ENCODE measurements around the gene PDYN. TPM values are rescaled to one million over a fixed set of nuclear protein-coding genes. Genes with fewer than 3 reads are reported as not detected.

Gene PDYN
- total RNA-seq, 4 donors from 2014 or later = not detected

DNA sequence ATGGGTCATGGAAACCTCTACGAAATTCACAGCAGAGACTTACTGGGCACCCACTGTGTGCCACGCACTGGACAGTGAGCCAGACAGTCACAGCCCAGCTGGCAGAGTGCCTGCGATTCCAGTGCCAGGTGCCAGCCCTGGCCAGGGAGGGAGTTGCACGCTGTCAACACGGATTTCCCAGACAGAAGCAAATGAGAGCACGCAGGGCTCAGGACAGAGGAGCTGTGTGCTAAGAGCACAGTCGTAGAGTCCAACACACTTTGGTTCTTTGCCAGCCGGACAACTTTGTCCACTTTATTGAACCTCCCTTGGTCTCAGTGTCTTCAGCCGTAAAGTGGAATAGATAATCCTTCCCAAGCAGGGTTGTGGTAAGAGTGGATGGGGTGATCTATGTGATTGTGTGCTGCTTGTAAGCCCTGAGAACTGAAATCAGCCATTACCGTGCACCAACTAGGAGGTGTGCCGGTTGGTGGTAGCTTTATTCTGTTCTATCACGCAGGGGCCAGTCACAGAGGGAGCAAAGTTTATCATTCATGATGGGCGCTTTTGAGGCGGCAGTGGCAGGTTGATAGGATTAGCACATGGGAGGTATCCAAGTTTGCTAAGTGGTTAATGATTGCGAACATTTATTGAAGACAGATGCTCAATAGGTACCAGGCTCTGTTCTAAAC, 58.0 kb downstream of the PDYN start:
- Histone ChIP-seq H3K27ac (peak overlapping the region in 3 of 4 donors; percentile 28 to 77 (median 62)), H3K9me3 (no peaks in the 10 kb centered on the region), H3K36me3 (peaks cover 0 to 33% (median 0%) of the 10 kb centered on the region in 3 donors), H3K27me3 (no peaks in the 10 kb centered on the region), H3K4me1 (peaks cover 8 to 31% (median 23%) of the 10 kb centered on the region in 3 donors), H3K4me3 (no peak overlapping the region)
- no peak for DNase-seq
- 77 to 81% methylated on average over 9 to 12 of the region's 15 CpGs for WGBS, 2 donors
- intact Hi-C loops (cut with DNase I) = loop anchor here (5.0 kb wide), 1 partner anchor 39 kb away; the partner anchor contains the start of gene SIRPA
- TF ChIP-seq, protein P1, sequence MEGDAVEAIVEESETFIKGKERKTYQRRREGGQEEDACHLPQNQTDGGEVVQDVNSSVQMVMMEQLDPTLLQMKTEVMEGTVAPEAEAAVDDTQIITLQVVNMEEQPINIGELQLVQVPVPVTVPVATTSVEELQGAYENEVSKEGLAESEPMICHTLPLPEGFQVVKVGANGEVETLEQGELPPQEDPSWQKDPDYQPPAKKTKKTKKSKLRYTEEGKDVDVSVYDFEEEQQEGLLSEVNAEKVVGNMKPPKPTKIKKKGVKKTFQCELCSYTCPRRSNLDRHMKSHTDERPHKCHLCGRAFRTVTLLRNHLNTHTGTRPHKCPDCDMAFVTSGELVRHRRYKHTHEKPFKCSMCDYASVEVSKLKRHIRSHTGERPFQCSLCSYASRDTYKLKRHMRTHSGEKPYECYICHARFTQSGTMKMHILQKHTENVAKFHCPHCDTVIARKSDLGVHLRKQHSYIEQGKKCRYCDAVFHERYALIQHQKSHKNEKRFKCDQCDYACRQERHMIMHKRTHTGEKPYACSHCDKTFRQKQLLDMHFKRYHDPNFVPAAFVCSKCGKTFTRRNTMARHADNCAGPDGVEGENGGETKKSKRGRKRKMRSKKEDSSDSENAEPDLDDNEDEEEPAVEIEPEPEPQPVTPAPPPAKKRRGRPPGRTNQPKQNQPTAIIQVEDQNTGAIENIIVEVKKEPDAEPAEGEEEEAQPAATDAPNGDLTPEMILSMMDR (IDR thresholded peaks at IDR 0.05) = no peak
- no peak for TF ChIP-seq POLR2A (IDR thresholded peaks at IDR 0.05)

DNA sequence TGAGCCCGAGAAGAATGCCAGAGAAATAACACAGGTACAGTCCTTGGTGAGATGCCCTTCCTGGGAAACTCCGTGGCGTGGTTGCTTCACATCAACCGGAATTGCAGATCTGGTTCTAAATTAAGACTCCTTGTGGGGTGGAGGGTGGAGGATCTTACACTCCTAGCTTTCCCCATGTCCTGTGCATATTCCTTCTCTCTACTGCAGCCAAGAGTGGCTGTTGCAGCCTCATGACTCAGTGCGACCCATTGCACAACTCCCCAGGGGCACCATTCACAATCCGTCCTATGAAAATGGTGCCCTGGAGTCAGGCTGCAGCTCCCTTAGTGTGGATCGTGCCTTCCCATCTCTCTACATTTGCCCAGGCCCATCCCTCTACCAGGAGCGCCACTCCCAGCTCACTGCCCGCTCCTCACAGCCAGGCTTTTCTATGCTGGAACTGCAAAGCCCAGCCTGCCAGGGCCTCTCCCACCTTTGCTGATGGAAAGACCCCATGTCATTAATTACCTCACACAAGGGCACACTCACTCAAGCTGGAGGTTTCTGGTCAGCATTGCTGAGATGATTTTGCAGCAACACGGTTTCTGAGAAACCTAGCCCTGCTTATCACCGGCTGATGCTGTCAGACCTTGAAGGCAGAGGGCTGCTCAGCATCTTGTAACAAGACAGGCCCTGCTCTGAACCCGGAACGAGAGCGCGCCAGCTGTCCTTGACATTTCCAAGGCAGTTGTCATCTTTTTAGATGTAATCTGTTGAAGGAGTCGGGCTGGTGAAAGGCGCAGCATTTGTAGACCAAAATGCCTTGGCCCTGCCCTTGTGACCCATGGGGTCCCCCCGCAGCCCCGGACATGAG, 58.9 kb downstream of the PDYN start:
- peaks cover 0 to 33% (median 0%) of the 10 kb centered on the region in 3 donors for H3K36me3 ChIP-seq
- H3K9me3 ChIP-seq = no peaks in the 10 kb centered on the region
- peaks cover 7 to 28% (median 22%) of the 10 kb centered on the region in 3 donors for H3K4me1 ChIP-seq
- intact Hi-C loops (cut with DNase I) = loop anchor here (5.0 kb wide), 1 partner anchor 38 kb away; the partner anchor contains the start of gene SIRPA
- WGBS, 2 donors = 44 to 49% methylated on average over 12 to 13 of the region's 19 CpGs
- TF ChIP-seq, protein P1 (IDR thresholded peaks at IDR 0.05) = no peak
- no peak for TF ChIP-seq POLR2A (IDR thresholded peaks at IDR 0.05)
- peak overlapping the region in 3 of 4 donors; percentile 28 to 77 (median 62) for H3K27ac ChIP-seq
- no peak for DNase-seq
- no peak overlapping the region for H3K4me3 ChIP-seq
- H3K27me3 ChIP-seq = no peaks in the 10 kb centered on the region

DNA sequence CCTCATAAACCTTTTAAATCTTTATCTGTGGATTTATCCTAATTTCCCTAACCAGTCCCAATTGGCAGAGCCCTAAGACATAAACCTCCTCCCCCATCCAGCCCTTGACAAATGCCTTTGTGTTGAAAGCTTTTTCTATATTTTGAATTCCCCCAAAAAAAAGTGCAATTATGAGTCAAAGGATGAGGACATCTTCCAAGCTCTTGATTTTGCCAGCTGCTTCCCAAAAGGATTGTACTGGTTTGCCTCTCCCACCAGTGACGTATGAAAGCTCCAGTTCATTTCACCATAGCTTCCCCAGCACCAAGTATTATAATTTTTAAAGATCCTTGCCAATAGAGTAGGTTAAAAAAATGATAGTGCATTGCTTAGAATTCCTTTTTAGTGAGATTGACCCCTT, 59.7 kb downstream of the PDYN start:
- Histone ChIP-seq H3K9me3 (no peaks in the 10 kb centered on the region), H3K36me3 (peaks cover 0 to 33% (median 0%) of the 10 kb centered on the region in 3 donors), H3K27me3 (no peaks in the 10 kb centered on the region), H3K27ac (peak overlapping the region in 2 of 4 donors; percentile 62 to 77), H3K4me1 (peaks cover 7 to 34% (median 22%) of the 10 kb centered on the region in 3 donors), H3K4me3 (no peak overlapping the region)
- TF ChIP-seq, protein P1 (IDR thresholded peaks at IDR 0.05) = no peak
- no peak for TF ChIP-seq POLR2A (IDR thresholded peaks at IDR 0.05)
- DNase-seq = no peak
- 20 to 31% methylated on average over 1 of the region's 1 CpG for WGBS, 2 donors
- intact Hi-C loops (cut with DNase I) = no loop called here

DNA sequence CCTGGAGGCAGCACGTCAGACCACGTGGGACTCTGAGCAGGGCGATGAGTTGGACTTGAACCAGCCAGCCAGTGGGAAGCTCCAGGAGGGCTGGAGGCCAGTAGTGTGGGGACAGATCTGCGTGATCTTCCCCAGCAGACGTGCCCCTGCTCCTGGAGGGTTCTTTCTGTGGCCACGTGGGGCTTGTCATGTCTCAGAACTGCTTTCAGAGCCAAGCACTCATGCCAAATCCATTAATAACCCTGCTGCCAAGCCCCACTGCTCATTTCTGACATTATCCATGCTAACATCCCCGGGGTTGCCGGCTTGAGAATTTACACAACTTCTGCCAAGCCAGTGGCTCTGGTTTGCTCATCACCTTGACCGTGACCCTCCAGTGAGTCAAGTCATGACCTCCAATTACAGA, 60.4 kb downstream of the PDYN start:
- peaks cover 0 to 26% (median 0%) of the 10 kb centered on the region in 3 donors for H3K36me3 ChIP-seq
- no peak overlapping the region for H3K4me3 ChIP-seq
- no peak for DNase-seq
- no peaks in the 10 kb centered on the region for H3K9me3 ChIP-seq
- peak overlapping the region in 2 of 4 donors; percentile 50 to 62 for H3K27ac ChIP-seq
- no peak for TF ChIP-seq POLR2A (IDR thresholded peaks at IDR 0.05)
- TF ChIP-seq, protein P1 (IDR thresholded peaks at IDR 0.05) = no peak
- intact Hi-C loops (cut with DNase I) = no loop called here
- no peaks in the 10 kb centered on the region for H3K27me3 ChIP-seq
- WGBS, 2 donors = 20 to 22% methylated on average over 6 to 7 of the region's 9 CpGs
- H3K4me1 ChIP-seq = peaks cover 7 to 34% (median 22%) of the 10 kb centered on the region in 3 donors

All from esophagus squamous epithelium (tissue), 5 donors.